GM18511 (cell line): ENCODE data around the gene BCL11A.

Experiments used
- ATAC-seq: cut with Tn5 transposase; IDR thresholded peaks from one replicate; pipeline ENCODE4 v1.9.1; 2021; ENCODE audit warnings: mild to moderate bottlenecking, moderate library complexity; ENCODE audit not compliant: unreplicated experiment

Gene BCL11A

DNA sequence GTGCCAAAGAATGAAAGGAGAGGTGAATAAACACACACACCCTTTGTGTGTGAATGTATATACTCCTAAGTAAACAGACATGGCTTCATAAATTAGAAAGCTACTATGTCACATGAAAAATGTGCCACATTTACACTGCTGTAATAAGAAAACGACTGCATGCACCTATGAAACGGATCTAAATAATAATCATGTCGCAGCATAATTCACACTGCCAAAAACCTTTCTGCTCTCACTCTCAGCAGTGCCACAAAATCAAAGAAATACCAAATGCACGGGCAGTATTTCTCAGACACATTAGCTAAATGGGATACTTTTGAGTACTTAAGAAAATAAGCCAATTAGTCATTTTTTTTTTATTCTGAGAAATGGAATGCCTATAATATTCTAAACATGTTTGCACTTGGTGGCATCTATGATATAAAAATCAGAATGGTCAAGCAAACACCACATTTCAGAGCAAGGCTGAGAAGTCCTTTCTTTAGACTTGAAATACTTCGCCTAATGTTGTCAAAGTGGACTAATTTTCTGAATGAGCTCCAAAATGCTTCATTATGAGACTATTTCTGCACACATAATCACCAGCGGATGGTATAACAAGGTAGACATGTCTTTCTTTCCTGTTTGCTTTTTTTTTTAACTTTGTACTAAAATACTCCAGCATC lies 6.6 kb downstream of the BCL11A start:
- no peak for ATAC-seq

GRCh38 chr2:60544954-60545560 lies 8.4 kb downstream of the BCL11A start:
- ATAC-seq, result no peak

GRCh38 chr2:60544062-60544461 lies 9.4 kb downstream of the BCL11A start:
- no peak for ATAC-seq

- no peak for ATAC-seq
Measured at GRCh38 chr2:60541056-60541651, 12.3 kb downstream of the BCL11A start.

DNA sequence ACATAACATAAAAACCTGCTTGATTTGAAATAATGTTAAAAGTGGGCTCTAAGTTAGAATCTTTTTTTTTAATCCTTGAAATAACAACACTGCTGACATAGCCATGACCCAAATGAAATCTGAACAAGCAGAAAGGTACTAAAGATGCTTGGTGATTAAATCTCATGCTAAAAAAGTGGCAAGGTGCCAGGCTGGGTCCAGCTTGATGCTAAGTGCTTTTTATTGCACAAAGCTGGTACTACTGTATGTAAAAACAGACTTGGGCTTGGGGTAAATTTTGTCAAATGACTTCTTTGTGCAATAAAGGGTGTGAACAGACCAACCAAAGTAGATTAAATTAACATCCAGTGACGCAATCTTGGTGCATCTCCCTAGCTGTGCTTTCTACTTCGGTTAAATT lies 13.4 kb downstream of the BCL11A start:
- no peak for ATAC-seq

DNA sequence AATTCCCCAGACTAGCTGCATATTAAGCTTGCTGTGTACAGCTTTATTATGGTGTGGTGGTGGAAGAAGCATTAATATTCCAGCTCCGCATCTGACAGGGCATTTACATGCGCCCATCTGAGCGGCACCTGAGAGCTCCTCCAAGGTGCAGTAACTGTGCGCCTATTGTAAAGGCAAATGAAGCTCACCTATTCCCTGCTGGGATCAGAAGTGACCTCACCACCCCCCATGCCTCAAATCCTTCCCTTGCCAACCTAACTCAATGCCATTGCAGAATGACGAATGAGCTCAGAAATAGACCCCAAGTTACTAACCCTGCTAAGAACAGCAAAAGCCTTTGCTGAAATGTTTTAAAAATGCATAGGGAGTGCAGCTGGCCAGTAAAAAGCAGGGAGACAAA lies 14.3 kb downstream of the BCL11A start:
- ATAC-seq, result no peak

DNA sequence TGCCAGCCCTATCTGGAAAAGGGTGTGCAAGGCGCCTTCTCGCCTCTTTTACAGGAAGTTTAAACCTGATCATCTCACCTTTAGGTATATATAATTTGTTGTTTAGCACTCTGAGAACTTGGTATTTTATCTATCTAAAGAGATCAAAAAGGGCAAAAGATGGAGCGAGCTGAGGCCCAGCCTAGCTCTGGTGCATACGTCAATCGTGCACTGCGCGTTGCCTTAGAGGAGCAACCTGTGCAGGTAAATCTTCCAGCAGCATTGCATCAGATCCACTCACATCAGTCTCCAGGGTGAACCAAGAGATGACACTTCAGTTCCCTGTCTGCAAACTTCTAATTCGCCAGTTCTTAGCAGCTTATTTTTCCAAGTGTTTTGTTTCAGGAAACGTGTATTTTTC lies 15.4 kb downstream of the BCL11A start:
- no peak for ATAC-seq

DNA sequence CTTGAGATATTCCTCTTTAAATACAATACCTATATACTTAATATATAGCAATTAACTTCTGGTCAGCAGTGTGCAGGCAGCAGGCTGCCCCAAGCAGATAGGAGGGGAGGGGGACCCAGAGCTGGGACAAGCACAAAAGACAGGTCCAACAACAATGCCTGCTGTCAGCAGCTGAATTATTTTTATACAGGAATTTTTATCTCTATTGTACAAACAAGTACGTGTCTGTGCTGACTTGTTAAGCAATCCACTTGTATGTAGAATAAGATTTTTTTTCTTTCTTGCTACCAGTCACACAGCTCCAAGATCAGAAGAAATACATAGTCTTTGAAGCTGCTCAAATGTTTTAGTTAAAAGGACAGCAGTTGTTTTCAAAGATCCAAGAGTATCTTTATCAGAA lies 16.7 kb downstream of the BCL11A start:
- ATAC-seq, result no peak

DNA sequence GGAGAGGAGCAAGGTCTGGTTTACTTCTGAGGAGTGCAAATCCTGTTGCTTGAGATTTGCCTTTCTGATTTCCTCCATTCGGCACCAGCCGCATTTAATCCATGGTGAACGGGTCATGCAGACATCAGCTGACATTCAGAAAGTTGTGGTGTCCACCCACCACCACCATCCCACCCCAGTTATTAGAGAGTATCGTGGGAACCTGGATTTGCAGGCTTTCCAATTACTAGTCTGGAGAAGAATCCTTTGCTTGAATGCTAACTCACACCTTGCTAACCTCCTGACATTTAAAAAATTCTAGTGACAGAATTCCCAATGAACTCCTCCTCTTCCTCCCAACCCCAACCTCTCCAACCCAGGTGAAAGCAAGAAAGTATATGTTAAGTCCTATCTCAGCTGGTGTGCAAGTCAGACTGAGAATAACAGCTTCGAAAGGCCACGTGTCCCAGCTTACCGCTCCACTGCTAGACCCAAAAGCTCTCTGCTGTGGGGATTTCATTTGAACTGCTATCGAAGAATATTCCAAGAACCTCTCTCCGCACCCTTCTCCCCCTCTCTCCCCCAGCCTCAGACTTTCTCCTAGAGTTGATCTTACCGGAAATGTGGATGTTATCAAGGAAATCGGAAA lies 17.7 kb downstream of the BCL11A start:
- peak; percentile 83 for ATAC-seq

- no peak for ATAC-seq
Measured at GRCh38 chr2:60534892-60535684, 18.4 kb downstream of the BCL11A start.

GRCh38 chr2:60534052-60534685 lies 19.3 kb downstream of the BCL11A start:
- no peak for ATAC-seq

DNA sequence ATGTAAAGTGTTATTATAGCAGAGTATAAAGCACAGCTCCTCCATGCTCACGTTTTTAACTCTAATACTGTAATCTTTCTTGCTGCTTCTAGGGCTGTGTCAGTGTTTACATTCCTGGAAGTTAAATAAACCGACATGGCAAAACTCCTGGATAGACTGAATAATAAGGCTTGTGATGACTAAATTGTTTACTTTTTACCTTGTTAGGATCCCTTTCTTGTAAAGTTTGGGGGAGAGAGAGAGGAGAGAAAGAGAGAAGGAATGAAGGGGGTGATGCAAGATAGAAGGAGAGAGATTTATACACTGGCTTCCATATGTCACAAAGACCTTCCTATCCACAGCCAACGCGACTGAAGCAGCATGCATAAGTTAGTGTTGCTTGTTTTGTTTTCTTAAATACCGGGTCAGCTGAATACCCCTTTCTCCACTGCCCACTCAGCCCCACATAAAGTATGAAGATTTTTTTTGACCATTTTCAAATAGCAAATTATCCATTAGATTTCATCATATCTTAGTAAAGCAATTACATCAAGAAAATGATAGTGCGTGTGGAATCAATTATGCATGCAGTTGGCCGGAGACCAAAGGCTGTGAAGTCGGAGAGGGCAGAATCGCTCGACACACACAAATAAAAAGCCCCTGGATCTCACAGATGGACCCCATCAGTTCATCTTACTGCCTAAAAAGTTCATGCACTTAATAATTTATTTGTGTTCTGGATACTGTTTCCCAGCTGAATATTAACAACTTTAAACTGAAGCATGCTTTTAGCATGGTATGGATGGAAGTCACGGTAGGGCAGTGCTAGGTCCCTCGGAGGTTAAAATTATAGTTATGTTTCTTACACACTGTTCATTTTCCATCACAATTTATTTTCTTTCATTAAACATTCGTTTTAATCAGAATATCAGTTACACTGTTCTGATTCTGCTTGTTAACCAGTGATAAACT lies 20.1 kb downstream of the BCL11A start:
- no peak for ATAC-seq

- no peak for ATAC-seq
Measured at GRCh38 chr2:60532421-60532820, 21.0 kb downstream of the BCL11A start.

- no peak for ATAC-seq
Measured at GRCh38 chr2:60531701-60532133, 21.7 kb downstream of the BCL11A start.

GRCh38 chr2:60530660-60531281 lies 22.7 kb downstream of the BCL11A start:
- peak; percentile 84 for ATAC-seq

- peak; percentile 2 for ATAC-seq
Measured at GRCh38 chr2:60529785-60530627, 23.4 kb downstream of the BCL11A start.

DNA sequence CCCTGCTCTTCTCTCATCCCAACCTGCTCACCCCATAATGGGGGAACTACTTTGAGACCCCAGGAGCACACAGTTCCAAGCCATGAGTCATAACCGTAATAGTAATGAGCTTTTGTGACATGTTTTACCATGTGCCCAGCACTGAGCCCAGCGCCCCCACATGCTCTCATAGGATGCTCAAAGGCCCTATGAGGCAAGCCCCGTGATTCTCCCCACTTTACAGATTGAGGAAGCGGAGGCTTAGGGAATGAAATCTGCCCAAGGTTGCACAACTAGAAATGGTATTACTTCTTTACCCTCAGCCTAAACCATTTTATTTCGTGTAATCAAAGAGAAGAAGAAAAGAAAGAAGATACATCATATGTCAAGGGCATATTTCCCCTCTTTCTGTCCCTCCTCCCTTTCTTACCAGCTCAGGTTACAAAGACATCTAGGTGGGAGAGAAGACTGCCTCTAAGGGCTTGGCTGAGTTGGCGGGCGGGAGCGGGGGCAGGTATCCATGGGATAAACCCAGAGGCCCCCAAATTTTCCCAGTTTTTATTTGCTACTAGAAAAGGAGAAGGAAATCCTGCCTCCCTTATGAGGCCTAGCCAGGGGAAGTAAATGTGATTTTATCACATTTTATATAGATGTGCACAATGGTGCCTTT lies 24.2 kb downstream of the BCL11A start:
- ATAC-seq, result no peak
